Measurements from ENCODE around the gene MIER3. TPM values are rescaled to one million over a fixed set of nuclear protein-coding genes. Genes with fewer than 3 reads are reported as not detected.
A peak's percentile ranks its signal among the peaks of the same experiment; 100 is the strongest.

MIER3 gene
- total RNA-seq, 1 donor from 2014 or later = 30.0 TPM

DNA sequence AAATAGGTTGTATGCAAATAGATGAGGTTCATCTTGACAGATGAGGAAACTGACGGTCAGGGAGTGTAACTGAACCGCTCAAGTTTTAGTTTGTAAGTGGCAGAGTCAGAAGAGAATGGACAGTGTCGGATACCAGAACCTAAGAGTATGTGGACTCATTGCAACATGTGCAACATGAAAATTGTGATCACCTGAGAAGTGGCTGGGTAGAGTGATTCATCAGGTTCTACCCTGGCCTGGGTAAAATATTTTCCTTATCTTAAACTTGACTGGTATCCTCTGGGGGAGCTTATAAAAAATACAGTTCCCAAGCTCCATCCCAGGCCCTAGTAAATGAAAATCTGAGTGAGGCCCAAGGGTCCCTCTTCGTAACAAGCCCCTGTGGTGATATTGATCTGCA is 35.2 kb upstream of the MIER3 start:
- Histone ChIP-seq H3K79me2 (ENCODE audit: insufficient read depth, low read length) (no peaks in the 10 kb centered on the region), H3K4me1 (ENCODE audit: insufficient read depth, low read length) (no peaks in the 10 kb centered on the region), H3K27me3 (ENCODE audit: insufficient read depth, low read length) (no peaks in the 10 kb centered on the region), H3K9me3 (ENCODE audit: insufficient read depth, low read depth, low read length) (no peaks in the 10 kb centered on the region), H2AFZ (ENCODE audit: low read depth, low read length) (no peak overlapping the region), H3K9ac (ENCODE audit: low read length) (no peak overlapping the region), H4K20me1 (ENCODE audit: insufficient read depth, low read length) (no peaks in the 10 kb centered on the region), H3K4me2 (ENCODE audit: low read length) (no peak overlapping the region), H3K27ac (ENCODE audit: low read depth, low read length) (no peak overlapping the region), H3K36me3 (ENCODE audit: insufficient read depth, low read length) (no peaks in the 10 kb centered on the region), H3K4me3 (ENCODE audit: insufficient read depth, low read depth, low read length) (no peak overlapping the region)
- no peaks in the 10 kb centered on the region for H3K36me3 Mint-ChIP-seq (ENCODE audit: low read depth, unreplicated experiment)
- H3K27ac Mint-ChIP-seq (ENCODE audit: unreplicated experiment) = no peak overlapping the region
- DNase-seq (ENCODE audit: low read depth) (no peak), FAIRE-seq (no peak)
- H3K9me3 Mint-ChIP-seq (ENCODE audit: unreplicated experiment) = no peaks in the 10 kb centered on the region
- peaks cover 3% of the 10 kb centered on the region for H3K27me3 Mint-ChIP-seq (ENCODE audit: low read depth, unreplicated experiment)
- peaks cover 21% of the 10 kb centered on the region for H3K4me1 Mint-ChIP-seq (ENCODE audit: low read depth, unreplicated experiment)
- no peak overlapping the region for H3K4me3 Mint-ChIP-seq (ENCODE audit: unreplicated experiment)
- TF ChIP-seq, protein P1, sequence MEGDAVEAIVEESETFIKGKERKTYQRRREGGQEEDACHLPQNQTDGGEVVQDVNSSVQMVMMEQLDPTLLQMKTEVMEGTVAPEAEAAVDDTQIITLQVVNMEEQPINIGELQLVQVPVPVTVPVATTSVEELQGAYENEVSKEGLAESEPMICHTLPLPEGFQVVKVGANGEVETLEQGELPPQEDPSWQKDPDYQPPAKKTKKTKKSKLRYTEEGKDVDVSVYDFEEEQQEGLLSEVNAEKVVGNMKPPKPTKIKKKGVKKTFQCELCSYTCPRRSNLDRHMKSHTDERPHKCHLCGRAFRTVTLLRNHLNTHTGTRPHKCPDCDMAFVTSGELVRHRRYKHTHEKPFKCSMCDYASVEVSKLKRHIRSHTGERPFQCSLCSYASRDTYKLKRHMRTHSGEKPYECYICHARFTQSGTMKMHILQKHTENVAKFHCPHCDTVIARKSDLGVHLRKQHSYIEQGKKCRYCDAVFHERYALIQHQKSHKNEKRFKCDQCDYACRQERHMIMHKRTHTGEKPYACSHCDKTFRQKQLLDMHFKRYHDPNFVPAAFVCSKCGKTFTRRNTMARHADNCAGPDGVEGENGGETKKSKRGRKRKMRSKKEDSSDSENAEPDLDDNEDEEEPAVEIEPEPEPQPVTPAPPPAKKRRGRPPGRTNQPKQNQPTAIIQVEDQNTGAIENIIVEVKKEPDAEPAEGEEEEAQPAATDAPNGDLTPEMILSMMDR (IDR thresholded peaks at IDR 0.05; ENCODE audit: insufficient read depth, low read depth, low read length) = no peak

DNA sequence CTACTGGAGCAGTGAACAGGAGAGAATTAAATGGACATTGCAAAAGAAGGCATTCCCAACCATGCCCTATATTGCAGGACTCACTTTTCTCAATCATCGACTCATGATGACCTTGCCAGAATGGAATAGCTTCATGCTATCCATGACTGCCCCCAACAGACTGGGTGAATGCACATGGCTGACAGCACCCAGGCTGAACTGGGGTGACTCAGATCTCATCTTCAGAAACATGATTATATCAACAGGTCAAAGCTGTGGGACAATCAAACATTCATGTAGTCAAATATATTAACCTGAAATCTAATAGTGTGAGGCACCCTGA is 34.7 kb upstream of the MIER3 start:
- no peaks in the 10 kb centered on the region for H3K79me2 ChIP-seq (ENCODE audit: insufficient read depth, low read length)
- no peak overlapping the region for H2AFZ ChIP-seq (ENCODE audit: low read depth, low read length)
- H4K20me1 ChIP-seq (ENCODE audit: insufficient read depth, low read length) = no peaks in the 10 kb centered on the region
- H3K4me1 ChIP-seq (ENCODE audit: insufficient read depth, low read length) = no peaks in the 10 kb centered on the region
- peaks cover 21% of the 10 kb centered on the region for H3K4me1 Mint-ChIP-seq (ENCODE audit: low read depth, unreplicated experiment)
- H3K36me3 Mint-ChIP-seq (ENCODE audit: low read depth, unreplicated experiment) = no peaks in the 10 kb centered on the region
- H3K9me3 ChIP-seq (ENCODE audit: insufficient read depth, low read depth, low read length) = no peaks in the 10 kb centered on the region
- H3K9me3 Mint-ChIP-seq (ENCODE audit: unreplicated experiment) = no peaks in the 10 kb centered on the region
- no peak overlapping the region for H3K27ac ChIP-seq (ENCODE audit: low read depth, low read length)
- no peak overlapping the region for H3K9ac ChIP-seq (ENCODE audit: low read length)
- no peak overlapping the region for H3K4me3 Mint-ChIP-seq (ENCODE audit: unreplicated experiment)
- FAIRE-seq (no peak), DNase-seq (ENCODE audit: low read depth) (no peak)
- H3K4me2 ChIP-seq (ENCODE audit: low read length) = no peak overlapping the region
- peaks cover 5% of the 10 kb centered on the region for H3K27me3 Mint-ChIP-seq (ENCODE audit: low read depth, unreplicated experiment)
- no peaks in the 10 kb centered on the region for H3K36me3 ChIP-seq (ENCODE audit: insufficient read depth, low read length)
- TF ChIP-seq EZH2 (IDR thresholded peaks at IDR 0.05; ENCODE audit: insufficient read depth, low read length) = no peak
- TF ChIP-seq, protein P1 (IDR thresholded peaks at IDR 0.05; ENCODE audit: insufficient read depth, low read depth, low read length) = no peak
- peak overlapping the region; percentile 56 for H3K27ac Mint-ChIP-seq (ENCODE audit: unreplicated experiment)
- H3K4me3 ChIP-seq (ENCODE audit: insufficient read depth, low read depth, low read length) = no peak overlapping the region
- no peaks in the 10 kb centered on the region for H3K27me3 ChIP-seq (ENCODE audit: insufficient read depth, low read length)

DNA sequence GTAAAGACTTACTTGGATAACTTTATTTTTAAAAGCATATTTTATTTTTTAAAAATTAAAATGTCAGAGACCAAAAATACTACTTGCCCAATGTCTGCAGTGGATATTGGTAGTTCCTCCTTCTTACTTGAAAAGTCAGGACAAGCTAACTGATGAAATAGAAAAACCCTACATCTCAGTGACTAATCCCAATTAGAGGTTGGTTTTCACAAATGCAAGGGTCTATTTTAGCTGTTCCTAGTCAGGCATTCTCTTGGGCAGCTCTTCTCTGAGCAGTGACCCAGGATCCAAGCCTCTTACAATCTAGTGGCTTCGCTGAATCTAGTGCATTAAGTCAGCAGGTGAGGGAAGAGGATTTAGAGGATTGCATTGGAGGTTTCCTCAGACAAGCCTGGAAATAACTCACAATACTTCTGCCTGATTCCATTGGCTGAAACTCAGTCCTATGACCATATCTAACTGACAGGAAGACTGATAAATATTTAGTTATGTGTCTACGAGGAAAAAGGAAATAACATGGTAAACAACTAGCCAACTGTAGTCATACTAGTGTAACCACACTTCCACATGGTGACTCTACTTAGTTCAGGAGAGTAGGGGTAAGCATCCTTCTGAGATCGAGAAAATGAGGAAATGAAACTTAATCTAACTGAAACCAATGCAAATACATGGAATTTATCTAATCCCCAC is 34.2 kb upstream of the MIER3 start:
- H3K4me1 ChIP-seq (ENCODE audit: insufficient read depth, low read length) = no peaks in the 10 kb centered on the region
- no peak overlapping the region for H3K4me2 ChIP-seq (ENCODE audit: low read length)
- no peak for DNase-seq (ENCODE audit: low read depth)
- no peak for FAIRE-seq
- H3K9ac ChIP-seq (ENCODE audit: low read length) = no peak overlapping the region
- no peaks in the 10 kb centered on the region for H3K36me3 ChIP-seq (ENCODE audit: insufficient read depth, low read length)
- H3K9me3 Mint-ChIP-seq (ENCODE audit: unreplicated experiment) = no peaks in the 10 kb centered on the region
- H3K27ac ChIP-seq (ENCODE audit: low read depth, low read length) = no peak overlapping the region
- H3K4me1 Mint-ChIP-seq (ENCODE audit: low read depth, unreplicated experiment) = peaks cover 21% of the 10 kb centered on the region
- no peak overlapping the region for H3K4me3 ChIP-seq (ENCODE audit: insufficient read depth, low read depth, low read length)
- no peak overlapping the region for H3K27ac Mint-ChIP-seq (ENCODE audit: unreplicated experiment)
- no peaks in the 10 kb centered on the region for H3K79me2 ChIP-seq (ENCODE audit: insufficient read depth, low read length)
- no peak for TF ChIP-seq EZH2 (IDR thresholded peaks at IDR 0.05; ENCODE audit: insufficient read depth, low read length)
- TF ChIP-seq, protein P1 (IDR thresholded peaks at IDR 0.05; ENCODE audit: insufficient read depth, low read depth, low read length) = no peak
- no peaks in the 10 kb centered on the region for H4K20me1 ChIP-seq (ENCODE audit: insufficient read depth, low read length)
- no peaks in the 10 kb centered on the region for H3K27me3 ChIP-seq (ENCODE audit: insufficient read depth, low read length)
- H3K4me3 Mint-ChIP-seq (ENCODE audit: unreplicated experiment) = no peak overlapping the region
- H3K36me3 Mint-ChIP-seq (ENCODE audit: low read depth, unreplicated experiment) = no peaks in the 10 kb centered on the region
- H3K9me3 ChIP-seq (ENCODE audit: insufficient read depth, low read depth, low read length) = no peaks in the 10 kb centered on the region
- H2AFZ ChIP-seq (ENCODE audit: low read depth, low read length) = no peak overlapping the region
- H3K27me3 Mint-ChIP-seq (ENCODE audit: low read depth, unreplicated experiment) = peaks cover 9% of the 10 kb centered on the region
